Sigmoid colon (tissue), 7 donors: ENCODE results near the gene PRR22. TPM values are rescaled to one million over a fixed set of nuclear protein-coding genes. Genes with fewer than 3 reads are reported as not detected.

ENCODE experiments used
- DNase-seq: peaks from one replicate; pipeline ENCODE4 v3.0.0-alpha.2; 2019
- H3K27ac ChIP-seq, 4 donors: fragments of 200-600 bp; sonication (generic); one replicate each; pipeline ENCODE4 v1.5.1; 2016 to 2019; ENCODE audit warnings: mild to moderate bottlenecking in 1 of 4
- H3K27me3 ChIP-seq, 3 donors: fragments of 200-600 bp; sonication (generic); one replicate each; pipeline ENCODE4 v1.5.1; 2019; ENCODE audit warnings: mild to moderate bottlenecking in 1 of 3
- H3K36me3 ChIP-seq, 4 donors: fragments of 200-600 bp; sonication (generic); one replicate each; pipeline ENCODE4 v1.5.1; 2016 to 2019
- H3K4me1 ChIP-seq, 4 donors: fragments of 200-600 bp; sonication (generic); one replicate each; pipeline ENCODE4 v1.5.1; 2017 to 2019
- H3K4me3 ChIP-seq, 4 donors: fragments of 200-600 bp; sonication (generic); one replicate each; pipeline ENCODE4 v1.5.1; 2017 to 2019; ENCODE audit warnings: mild to moderate bottlenecking in 2 of 4, moderate library complexity in 1 of 4
- H3K9me3 ChIP-seq, 4 donors: fragments of 200-600 bp in 3 of 4; sonication (generic) in 3 of 4; one replicate each; pipeline versions ENCODE4 v1.5.1 to v1.6.1; 2013 to 2019
- CTCF ChIP-seq, 4 experiments: fragments of 450-650 bp in 3 of 4; fragments of 200-600 bp in 1 of 4; IDR thresholded peaks; one replicate each; pipeline ENCODE4 v1.5.1; 2016 to 2019; ENCODE audit warnings: antibody characterized with exemption in 4 of 4, mild to moderate bottlenecking in 3 of 4, moderate library complexity in 2 of 4
- EP300 ChIP-seq, 4 donors: sonication (generic); formaldehyde crosslinking; IDR thresholded peaks; one replicate each; pipeline ENCODE4 v1.6.1; 2017; ENCODE audit warnings: antibody characterized with exemption in 4 of 4
- POLR2A ChIP-seq, 2 donors: fragments of 450-650 bp; IDR thresholded peaks; one replicate each; pipeline ENCODE4 v1.6.1; 2016; ENCODE audit warnings: antibody characterized with exemption in 2 of 2, mild to moderate bottlenecking in 2 of 2, moderate library complexity in 2 of 2
- POLR2AphosphoS5 ChIP-seq, 4 donors: sonication (generic); formaldehyde crosslinking; IDR thresholded peaks; one replicate each; pipeline ENCODE4 v1.6.1; 2017; ENCODE audit warnings: antibody characterized with exemption in 4 of 4
- WGBS, 2 donors: extraction: QIAGEN DNeasy Blood & Tissue Kit; methylation state at CpG; one replicate each; pipeline ENCODE4 v1.1.7; 2013; 5-methylcytosine and 5-hydroxymethylcytosine counted together
- intact Hi-C: fragments of 100-400 bp; cut with DNase I; formaldehyde crosslinking; loops from one replicate; pipeline ENCODE4 v1.15.1; 2023
- polyA plus RNA-seq, 3 donors: library from polyadenylated mRNA; stranded (reverse); fragments of 200-250 nt; gene quantifications; one replicate each; pipeline ENCODE4 v1.2.3, GENCODE V29; 2013
- total RNA-seq, 4 donors: library from RNA; depleted of rRNA; stranded (reverse); fragments of >200 nt; gene quantifications; one replicate each; pipeline ENCODE4 v1.1.0, GENCODE V29; 2016
- donor health status: healthy with polysubstance abuse.
- donor health status: Bipolar disorder and iron deficiency.
- donor health status: healthy.

PRR22 gene
- total and polyA plus RNA-seq, 7 donors: 0.60 to 9.2 (median 0.90) TPM; not detected in 3

- Histone ChIP-seq H3K27me3 (peaks cover 0 to 29% (median 12%) of the 10 kb centered on the region in 3 donors), H3K9me3 (no peaks in the 10 kb centered on the region), H3K4me3 (peak overlapping the region in 3 of 4 donors; percentile 65 to 68 (median 66)), H3K27ac (peak overlapping the region; percentile 84 to 91 (median 90)), H3K36me3 (no peaks in the 10 kb centered on the region), H3K4me1 (peaks cover 0 to 30% (median 25%) of the 10 kb centered on the region in 4 donors)
- TF ChIP-seq POLR2AphosphoS5 (IDR thresholded peaks at IDR 0.05) (no peak), POLR2A (IDR thresholded peaks at IDR 0.05) (no peak)
- 42 to 44% methylated on average over 6 of the region's 6 CpGs for WGBS, 2 donors
- DNase-seq: no peak
- intact Hi-C loops: loop anchor here (1.0 to 10.0 kb wide), 2 partner anchors 19 to 319 kb away; no protein-coding TSS in a partner anchor
Observed at GRCh38 chr19:5806133-5806489, 21.6 kb upstream of the PRR22 start.

GRCh38 chr19:5805462-5806132 lies 21.1 kb upstream of the PRR22 start:
- DNase-seq: peak; percentile 92
- Histone ChIP-seq H3K4me3 (peak overlapping the region; percentile 55 to 68 (median 66)), H3K36me3 (no peaks in the 10 kb centered on the region), H3K4me1 (peaks cover 0 to 30% (median 25%) of the 10 kb centered on the region in 4 donors), H3K9me3 (no peaks in the 10 kb centered on the region), H3K27ac (peak overlapping the region; percentile 84 to 91 (median 90)), H3K27me3 (peaks cover 0 to 29% (median 17%) of the 10 kb centered on the region in 3 donors)
- WGBS, 2 donors: 1 to 3% methylated on average over 46 of the region's 46 CpGs
- intact Hi-C loops: loop anchor here (1.0 to 10.0 kb wide), 3 partner anchors 20 to 319 kb away; no protein-coding TSS in a partner anchor
- TF ChIP-seq EP300 (IDR thresholded peaks at IDR 0.05) (peak in 1 of 4 donors; percentile 80), POLR2A (IDR thresholded peaks at IDR 0.05) (no peak), POLR2AphosphoS5 (IDR thresholded peaks at IDR 0.05) (peak; percentile 22 to 74 (median 65)), CTCF (IDR thresholded peaks at IDR 0.05) (peak; percentile 76 to 87 (median 86))

GRCh38 chr19:5804516-5805461 lies 20.2 kb upstream of the PRR22 start, which contains the start of gene NRTN:
Gene NRTN (plus strand): TSS chr19:5805067. CDS start chr19:5824166, 19,099 bp downstream.
- Histone ChIP-seq H3K27me3 (peaks cover 0 to 29% (median 18%) of the 10 kb centered on the region in 3 donors), H3K36me3 (no peaks in the 10 kb centered on the region), H3K27ac (peak within 1 kb of the TSS; percentile 84 to 91 (median 90)), H3K4me3 (peak within 1 kb of the TSS; percentile 55 to 68 (median 66)), H3K4me1 (peaks cover 0 to 30% (median 25%) of the 10 kb centered on the region in 4 donors), H3K9me3 (no peaks in the 10 kb centered on the region)
- WGBS, 2 donors: 2% methylated on average over 106 of the region's 107 CpGs
- no peak for TF ChIP-seq POLR2A (IDR thresholded peaks at IDR 0.05)
- peak in 1 of 4 donors; percentile 40 for TF ChIP-seq POLR2AphosphoS5 (IDR thresholded peaks at IDR 0.05)
- DNase-seq: peak; percentile 71
- intact Hi-C loops: loop anchor here (1.0 to 10.0 kb wide), 4 partner anchors 88 to 320 kb away; no protein-coding TSS in a partner anchor

GRCh38 chr19:5803752-5804515 lies 19.4 kb upstream of the PRR22 start:
- WGBS, 2 donors: 1% methylated on average over 54 of the region's 54 CpGs
- H3K9me3 ChIP-seq: no peaks in the 10 kb centered on the region
- DNase-seq: peak; percentile 95
- H3K4me3 ChIP-seq: peak overlapping the region; percentile 15 to 68 (median 66)
- TF ChIP-seq POLR2A (IDR thresholded peaks at IDR 0.05) (no peak), CTCF (IDR thresholded peaks at IDR 0.05) (peak; percentile 92 to 97 (median 96)), EP300 (IDR thresholded peaks at IDR 0.05) (no peak), POLR2AphosphoS5 (IDR thresholded peaks at IDR 0.05) (peak in 3 of 4 donors; percentile 29 to 35 (median 30))
- peak overlapping the region; percentile 77 to 90 (median 84) for H3K27ac ChIP-seq
- peaks cover 0 to 30% (median 25%) of the 10 kb centered on the region in 4 donors for H3K4me1 ChIP-seq
- intact Hi-C loops: loop anchor here (1.0 to 10.0 kb wide), 4 partner anchors 88 to 321 kb away; no protein-coding TSS in a partner anchor
- H3K27me3 ChIP-seq: peaks cover 0 to 29% (median 18%) of the 10 kb centered on the region in 3 donors
- H3K36me3 ChIP-seq: no peaks in the 10 kb centered on the region

GRCh38 chr19:5803441-5803751 lies 18.9 kb upstream of the PRR22 start:
- no peaks in the 10 kb centered on the region for H3K9me3 ChIP-seq
- DNase-seq: peak; percentile 65
- 5 to 9% methylated on average over 8 of the region's 8 CpGs for WGBS, 2 donors
- H3K36me3 ChIP-seq: no peaks in the 10 kb centered on the region
- TF ChIP-seq POLR2A (IDR thresholded peaks at IDR 0.05) (no peak), CTCF (IDR thresholded peaks at IDR 0.05) (no peak), EP300 (IDR thresholded peaks at IDR 0.05) (no peak), POLR2AphosphoS5 (IDR thresholded peaks at IDR 0.05) (no peak)
- peak overlapping the region in 3 of 4 donors; percentile 12 to 89 (median 77) for H3K27ac ChIP-seq
- H3K4me3 ChIP-seq: peak overlapping the region in 3 of 4 donors; percentile 32 to 68 (median 65)
- peaks cover 0 to 30% (median 25%) of the 10 kb centered on the region in 4 donors for H3K4me1 ChIP-seq
- H3K27me3 ChIP-seq: peaks cover 0 to 29% (median 18%) of the 10 kb centered on the region in 3 donors
- intact Hi-C loops: loop anchor here (5.0 to 10.0 kb wide), 2 partner anchors 164 to 321 kb away; no protein-coding TSS in a partner anchor
